Esophagus mucosa (tissue), 1 donor: ENCODE data around the gene TMC1. TPM values are rescaled to one million over a fixed set of nuclear protein-coding genes. Genes with fewer than 3 reads are reported as not detected.
"Not testable (repeated sequence)": the region's sequence is repeated elsewhere in the genome, so short reads cannot be mapped to it uniquely, and the experiment has no call there.

Source experiments
- ATAC-seq: fragments of 200-7000 bp; cut with Tn5 transposase; one replicate; pipeline ENCODE4 v1.9.1; 2020
- total RNA-seq: library from RNA; stranded (reverse); gene quantifications from one replicate; pipeline ENCODE4 v1.2.4, GENCODE V29; 2023
- donor health status: DM: yes; HTN: yes; CAD: no.

Gene TMC1
- total RNA-seq, 1 donor from 2014 or later, result 3.3 TPM

DNA sequence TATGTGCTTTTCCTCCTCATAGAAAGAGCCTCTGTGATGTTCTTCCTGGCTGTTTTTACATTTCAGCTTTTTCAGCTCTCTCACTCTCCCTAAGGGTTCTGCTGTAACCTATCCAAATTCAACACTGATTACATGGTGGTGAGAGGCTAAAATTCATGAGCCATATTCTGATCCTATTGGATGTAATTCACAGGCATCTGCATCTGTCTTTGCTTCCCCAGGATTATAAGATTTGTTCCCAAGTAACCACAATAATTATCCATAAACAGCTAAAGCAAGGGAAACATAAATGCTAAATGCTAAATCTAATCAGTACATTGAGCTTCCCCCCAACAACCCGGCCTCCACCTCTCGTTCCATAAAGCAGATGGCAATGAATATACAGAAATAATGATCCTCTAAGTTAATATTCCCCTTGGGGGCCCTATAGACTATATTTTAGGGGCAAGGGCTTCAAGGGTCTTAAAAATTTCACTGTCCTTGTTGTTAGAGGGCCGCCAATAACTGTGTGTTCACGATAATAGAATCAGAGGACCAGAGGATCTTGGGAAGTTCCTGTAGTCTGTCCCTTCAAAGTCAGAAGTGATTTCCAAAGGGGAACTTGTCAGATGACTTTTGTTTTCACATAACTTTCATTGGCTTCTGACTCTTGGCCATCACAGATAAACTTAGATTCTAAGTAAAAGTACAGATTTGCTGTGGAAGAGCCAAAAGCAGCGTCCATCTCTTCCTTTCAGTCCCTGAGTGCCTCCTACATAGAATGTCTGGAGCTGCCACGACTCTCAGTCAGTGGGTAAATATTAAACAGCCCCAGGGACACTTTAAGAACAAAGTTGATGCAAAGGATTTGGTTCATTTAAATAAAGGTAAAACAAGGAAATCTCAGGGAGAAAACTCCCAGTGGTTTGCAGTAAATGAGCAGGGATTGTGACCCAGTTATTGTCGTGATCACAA is 305.9 kb downstream of the TMC1 start:
- no peak for ATAC-seq

DNA sequence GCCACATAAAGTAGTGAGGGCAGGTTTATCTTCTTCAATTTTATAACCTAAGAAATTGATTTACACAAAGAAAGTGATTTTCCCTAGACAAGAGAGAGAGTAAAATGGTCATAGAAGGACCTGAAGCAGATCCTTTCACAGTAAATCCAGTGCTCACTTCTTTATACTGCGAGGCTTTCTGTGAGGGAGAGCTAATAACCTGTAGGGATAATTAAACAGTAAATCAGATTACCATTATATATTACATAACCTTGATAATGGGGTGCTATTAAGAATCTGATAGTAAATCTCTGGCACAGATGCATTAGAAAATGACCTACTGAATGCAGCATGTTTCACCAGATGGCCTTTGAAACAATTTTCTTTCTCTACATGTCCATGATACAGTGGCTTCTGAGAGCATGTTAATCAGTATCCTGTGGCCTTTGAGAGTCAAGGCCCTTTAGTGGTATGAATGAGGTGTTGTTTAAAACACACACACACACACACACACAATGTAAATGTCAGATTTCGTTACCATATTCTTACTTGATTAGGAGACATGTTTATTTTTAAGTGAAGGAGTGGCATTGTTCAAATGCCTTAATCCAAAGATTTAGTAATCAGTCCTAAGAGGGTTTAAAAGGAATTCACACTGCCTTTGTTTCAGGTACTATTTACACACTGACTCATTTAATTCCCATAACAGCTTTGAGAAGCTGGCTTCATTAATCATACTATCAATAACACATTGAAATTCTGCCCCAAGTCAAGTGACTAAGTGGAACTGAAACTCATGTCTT is 306.7 kb downstream of the TMC1 start:
- ATAC-seq, result peak; percentile 98

DNA sequence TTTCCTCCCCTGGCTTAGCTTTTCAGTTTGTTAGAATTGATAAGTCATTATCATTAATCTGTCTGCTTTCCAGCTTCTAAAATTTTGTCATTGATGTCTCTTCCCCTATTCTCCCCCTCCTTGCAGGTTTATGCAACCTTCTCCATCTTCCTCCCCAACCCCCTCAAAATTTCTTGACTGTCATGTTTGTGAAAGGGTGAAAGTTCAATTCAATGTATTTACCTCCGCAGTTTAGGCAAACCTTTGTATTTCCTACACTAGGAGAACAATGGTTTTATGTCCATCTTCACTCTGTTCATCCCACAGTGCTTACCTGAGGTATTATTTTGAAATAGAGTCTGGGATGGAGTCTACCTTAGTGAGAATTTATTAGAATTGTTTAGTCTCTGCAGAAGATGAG is 313.6 kb downstream of the TMC1 start:
- ATAC-seq, result no peak

DNA sequence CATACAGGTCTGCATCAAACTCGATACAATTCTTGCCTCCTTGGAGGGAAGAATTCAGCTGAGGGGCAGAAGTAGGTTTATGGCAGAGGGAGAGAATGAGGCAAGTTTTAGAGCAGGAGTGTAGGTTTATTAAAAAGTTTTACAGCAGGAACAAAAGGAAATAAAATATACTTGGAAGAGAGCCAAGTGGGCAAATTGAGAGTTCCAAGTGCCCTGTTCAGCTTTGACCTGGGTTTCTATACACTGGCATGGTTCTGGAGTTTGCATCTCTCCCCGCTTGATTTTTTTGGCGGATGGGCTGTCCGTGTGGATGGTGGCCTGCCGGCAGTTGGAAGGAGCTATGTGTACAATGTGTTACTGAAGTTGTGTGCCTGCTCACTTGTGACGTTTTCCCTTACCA is 315.4 kb downstream of the TMC1 start:
- ATAC-seq, result no peak

DNA sequence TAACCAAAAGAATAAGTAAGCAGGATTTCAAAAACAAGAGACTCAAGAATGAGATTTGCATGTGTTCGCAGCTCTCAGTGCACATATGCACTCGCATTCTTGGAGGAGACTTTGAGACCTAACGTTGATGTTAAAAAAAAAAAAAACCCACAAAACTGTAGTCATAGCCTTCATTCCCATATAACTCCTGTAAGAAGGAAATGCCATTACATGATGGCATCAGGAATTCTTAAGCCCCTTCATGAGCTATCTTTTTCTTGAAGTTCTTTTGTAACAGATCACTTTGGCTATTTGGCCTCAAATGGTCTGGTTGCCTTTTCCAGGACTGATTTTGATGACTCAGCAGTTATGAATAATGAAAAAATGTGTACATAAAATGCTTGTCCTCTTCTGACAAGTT is 317.7 kb downstream of the TMC1 start:
- ATAC-seq, result no peak

DNA sequence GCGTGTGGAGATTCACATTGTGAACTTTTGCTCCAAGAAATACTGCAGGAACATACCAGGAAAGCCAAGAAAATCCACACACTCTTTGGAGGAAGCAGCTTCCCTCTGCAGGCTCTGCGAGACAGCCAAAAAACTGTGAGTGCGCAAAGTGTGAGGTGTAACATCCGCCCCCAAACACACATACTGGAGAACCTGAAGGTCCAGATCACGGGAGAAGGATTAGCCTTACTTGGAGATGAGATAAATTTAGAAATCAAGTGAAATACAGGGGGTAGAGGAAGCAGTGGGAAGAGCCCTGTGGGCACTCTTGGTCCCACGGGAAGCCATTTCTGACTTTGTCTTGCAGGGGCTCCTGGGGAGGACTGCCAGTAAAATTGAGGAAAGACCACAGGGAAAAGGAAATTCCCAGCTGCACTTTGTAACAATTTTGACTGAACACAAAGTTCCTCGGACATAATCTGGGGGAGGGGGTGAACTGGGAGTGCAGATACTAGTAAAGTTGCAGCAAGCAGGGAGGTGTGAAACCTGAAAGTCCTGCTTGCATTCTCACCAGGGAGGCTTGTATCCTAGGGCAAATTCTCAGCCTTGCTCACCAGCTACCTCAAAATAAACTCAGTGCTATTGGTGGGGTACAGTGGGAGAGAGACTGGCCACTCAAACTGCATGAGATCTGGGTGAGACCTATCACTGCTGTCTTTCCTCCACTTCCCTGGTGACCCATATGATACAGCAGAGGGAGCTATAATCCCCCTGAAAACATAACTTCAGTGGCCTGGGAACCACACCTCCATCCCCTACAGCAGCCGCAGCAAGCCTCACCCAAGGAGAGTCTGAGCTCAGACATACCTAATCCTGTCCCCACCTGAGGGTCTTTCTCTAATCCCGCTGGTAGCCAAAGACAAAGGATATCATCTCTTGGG is 322.4 kb downstream of the TMC1 start:
- peak; percentile 93 for ATAC-seq

DNA sequence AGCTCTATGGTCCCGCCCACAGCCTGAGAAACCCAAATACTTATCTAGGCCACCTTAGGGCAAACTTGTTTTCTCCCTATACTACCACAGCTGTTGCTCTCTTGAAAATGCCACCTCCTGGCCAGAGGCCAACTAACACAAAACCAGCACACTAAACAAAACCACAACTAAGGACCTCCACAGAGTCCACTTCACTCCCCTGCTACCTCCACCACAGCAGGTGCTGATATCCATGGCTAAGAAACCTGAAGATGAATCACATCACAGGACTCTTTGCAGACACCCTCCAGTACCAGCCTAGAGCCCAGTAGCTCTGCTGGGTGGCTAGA is 323.0 kb downstream of the TMC1 start:
- no peak for ATAC-seq

DNA sequence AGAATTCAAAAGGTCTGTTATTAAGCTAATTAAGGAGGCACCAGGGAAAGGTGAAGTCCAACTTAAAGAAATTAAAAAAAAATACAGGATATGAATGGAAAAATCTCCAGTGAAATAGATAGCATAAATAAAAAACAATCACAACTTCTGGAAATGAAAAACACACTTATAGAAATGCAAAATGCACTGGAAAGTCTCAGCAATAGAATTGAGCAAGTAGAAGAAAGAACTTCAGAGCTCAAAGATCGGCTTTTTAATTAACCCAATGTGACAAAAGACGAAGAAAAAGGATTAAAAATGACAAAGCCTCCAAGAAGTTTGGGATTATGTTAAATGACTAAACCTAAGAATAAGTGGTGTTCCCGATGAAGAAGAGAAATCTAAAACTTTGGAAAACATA is 323.6 kb downstream of the TMC1 start:
- not testable (repeated sequence) for ATAC-seq

DNA sequence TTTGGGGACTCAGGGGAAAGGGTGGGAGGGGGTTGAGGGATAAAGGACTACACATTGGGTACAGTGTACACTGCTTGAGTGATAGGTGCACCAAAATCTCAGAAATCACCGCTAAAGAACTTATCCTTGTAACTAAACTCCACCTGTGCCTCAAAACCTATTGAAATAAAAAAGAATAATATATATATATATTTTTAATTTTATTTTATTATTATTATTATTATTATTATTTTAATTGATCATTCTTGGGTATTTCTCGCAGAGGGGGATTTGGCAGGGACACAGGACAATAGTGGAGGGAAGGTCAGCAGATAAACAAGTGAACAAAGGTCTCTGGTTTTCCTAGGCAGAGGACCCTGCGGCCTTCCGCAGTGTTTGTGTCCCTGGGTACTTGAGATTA is 328.8 kb downstream of the TMC1 start:
- ATAC-seq, result not testable (repeated sequence)

DNA sequence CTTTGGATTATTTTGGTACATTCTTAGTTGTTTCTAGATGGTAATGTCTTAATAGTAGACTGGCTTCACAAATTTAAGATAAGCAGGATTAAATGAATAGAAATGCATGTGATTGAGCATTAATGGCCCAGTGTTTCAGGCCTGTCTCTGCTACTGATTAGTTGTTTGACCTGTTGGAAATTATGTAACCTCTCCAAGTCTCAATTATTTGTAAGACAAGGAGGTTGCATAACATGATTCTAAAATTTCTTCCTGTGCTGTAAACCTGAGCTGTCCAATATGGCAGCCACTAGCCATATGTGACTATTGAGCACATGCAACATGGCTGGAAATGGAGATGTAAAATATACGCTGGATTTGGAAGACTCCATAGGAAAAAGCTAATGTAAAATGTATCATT is 333.9 kb downstream of the TMC1 start:
- peak; percentile 60 for ATAC-seq

DNA sequence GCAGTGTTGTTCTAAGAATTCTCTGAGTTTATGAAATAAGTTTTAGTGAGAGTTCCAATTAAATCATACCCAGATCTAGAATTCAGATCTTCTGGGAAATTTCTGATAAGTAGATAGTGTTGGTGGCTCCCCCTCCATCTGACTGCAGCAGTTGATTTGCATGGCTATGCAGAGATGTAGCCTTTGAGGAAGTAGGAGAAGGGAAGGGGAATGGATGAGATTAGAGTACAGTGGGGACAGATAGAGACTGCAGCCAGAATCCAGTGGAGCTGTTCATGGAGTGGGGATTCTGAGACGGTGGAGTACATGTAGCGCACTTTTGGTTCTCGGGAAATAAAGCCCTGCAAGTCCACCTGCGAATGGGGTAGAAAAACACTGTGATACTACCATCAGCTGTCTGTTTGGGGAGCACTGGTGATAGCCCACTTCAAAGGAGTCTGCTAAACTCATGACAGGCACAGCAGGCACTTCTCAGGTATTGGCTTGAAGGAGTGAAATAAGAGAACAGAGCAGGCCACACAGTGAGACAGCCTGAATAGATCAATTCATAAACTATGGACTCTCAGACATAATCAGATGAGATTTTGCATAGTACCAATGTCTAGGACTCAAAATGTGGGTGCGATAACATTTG is 334.6 kb downstream of the TMC1 start:
- ATAC-seq, result peak; percentile 29

DNA sequence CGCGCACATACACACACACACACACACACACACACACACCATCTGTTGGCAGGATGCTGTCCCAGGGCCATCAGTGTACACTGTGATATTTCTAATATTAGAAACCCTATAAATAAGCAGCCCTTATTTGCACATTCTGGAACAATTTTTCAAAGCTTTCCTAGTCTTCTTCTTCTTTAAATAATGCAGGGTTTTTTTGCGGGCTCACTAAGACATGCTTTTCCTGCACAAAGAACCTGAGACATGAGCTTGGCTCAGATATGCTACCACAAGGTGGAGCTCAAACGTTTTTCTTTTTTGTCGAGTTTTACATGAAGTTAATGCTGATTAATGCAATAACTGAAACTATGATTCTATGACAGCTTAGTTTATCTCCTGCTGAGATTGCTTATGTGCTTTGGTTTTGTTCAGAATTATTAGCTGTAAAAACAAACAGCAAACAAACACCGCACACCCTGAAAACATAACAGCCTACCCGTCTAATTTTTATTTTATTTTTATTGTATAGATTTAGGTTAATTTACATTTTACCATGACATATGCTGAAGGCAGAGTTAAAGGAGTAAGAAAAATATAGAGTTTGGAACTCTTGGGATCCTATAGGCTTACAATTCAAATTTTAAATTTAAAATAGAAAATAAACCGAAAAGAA is 335.7 kb downstream of the TMC1 start:
- ATAC-seq, result peak; percentile 57

DNA sequence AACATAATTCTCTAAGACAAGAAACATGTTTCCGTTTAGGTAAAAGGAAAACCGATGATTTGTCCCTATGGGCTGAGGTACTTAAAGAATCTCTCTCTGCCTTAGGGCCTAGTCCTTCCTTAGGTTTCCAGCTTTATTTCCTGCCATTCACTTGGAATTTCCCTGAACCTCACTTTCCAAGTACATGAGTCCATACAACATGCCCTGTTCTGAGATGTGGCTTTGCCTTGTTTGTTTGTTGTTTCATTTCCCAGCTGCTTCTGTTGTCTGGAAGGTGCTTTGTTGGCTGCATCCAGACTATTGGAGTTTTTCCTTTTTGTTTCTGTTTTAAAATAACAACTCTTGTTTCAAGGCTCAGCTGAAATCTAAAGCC is 336.2 kb downstream of the TMC1 start:
- no peak for ATAC-seq

DNA sequence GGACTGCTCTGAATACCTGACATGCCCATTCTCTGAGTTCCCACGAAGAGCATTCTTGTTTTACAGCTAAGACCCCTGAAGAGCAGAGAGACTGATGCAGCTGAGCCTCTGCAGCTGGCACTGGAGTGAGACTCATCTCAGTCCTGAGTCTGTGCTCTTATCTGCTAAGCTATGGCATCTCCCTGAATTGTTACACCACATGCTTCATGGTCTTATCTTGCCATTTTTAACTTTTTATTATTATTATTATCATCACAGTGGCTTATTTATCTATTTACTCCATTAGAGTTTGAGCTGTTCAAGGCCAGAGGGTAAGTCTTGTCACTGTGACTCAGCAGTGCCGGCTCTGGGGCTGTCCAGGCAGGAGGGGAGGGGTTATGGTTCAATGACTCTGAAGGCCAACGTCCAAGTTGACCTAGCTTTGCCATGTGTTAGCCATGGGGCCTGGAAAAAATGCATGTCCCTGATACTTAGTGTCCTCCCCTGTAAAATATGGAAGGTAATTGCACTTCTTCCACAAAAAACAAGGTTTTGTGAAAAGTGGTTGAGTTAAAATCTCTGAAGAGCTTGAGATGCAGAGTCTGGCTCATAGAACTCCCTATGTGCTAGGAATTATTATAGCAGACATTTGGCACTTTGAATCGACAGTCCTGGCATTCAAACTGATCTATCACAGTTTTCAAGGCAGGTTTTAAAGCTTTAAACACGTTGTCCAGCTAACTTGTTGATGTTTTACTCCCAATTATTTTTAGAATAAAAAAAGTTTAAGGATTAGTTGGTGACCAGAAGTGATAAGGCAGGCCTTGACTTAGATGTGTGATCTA is 336.9 kb downstream of the TMC1 start:
- no peak for ATAC-seq

DNA sequence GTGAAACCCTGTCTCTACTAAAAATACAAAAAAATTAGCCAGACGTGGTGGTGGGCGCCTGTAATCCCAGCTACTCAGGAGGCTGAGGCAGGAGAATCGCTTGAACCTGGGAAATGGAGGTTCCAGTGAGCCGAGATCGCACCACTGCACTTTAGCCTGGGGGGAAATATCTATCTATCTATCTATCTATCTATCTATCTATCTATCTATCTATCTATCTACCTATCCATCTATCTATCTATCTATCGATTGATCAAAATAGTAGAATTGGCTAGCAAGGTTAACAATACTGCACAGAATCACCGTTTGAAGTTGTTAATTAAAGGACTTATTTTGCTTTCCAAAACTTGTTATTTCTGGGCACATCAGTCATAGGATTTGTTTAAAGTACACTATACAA is 341.4 kb downstream of the TMC1 start:
- ATAC-seq, result not testable (repeated sequence)

DNA sequence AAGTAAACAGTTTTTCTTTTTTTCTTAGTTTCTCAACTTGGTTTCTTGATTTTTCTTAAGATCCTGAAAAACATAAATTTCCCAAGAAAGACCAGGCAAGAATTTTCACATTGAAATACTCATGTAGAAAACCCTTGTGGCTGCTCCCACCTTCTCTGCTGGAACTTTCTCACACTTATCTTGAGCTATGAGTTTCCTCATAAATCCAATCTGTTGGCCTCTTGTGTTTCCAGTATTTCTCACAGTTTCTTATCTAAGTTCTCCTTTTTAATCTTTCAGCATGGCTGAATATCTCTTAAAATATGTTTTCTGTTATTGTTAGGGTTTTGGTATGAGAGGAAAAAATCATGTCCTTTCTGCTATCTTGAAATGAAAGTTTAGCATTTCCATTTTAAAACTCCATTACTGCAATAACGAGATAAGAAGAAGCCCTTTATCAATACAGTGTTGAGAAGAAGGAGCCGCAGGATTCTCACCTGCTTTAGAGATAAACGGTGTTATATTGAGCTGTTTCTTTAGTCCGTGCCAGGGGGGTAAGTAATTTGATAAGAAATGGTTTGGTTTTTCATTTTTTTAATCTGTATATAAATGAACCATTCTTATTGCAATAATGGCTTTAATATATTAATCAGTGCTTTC is 342.2 kb downstream of the TMC1 start:
- ATAC-seq, result no peak

DNA sequence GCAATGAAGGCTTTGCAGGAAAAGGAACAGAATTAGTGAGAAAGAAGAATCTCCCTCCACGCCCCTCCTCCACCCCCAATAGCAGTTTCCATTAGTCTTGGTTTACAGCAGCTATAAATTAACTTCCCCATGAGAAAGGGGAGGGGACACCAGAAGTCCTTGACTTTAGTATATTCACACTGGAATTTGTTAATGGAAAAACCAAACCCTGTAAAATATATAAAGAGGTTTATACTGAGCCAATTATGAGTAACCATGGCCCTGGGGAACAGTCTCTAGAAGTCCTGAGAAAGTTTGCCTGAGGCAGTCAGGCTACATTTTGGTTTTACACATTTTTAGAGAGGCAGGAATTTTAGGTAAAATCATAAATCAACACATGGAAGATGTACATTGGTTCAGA is 342.9 kb downstream of the TMC1 start:
- no peak for ATAC-seq

DNA sequence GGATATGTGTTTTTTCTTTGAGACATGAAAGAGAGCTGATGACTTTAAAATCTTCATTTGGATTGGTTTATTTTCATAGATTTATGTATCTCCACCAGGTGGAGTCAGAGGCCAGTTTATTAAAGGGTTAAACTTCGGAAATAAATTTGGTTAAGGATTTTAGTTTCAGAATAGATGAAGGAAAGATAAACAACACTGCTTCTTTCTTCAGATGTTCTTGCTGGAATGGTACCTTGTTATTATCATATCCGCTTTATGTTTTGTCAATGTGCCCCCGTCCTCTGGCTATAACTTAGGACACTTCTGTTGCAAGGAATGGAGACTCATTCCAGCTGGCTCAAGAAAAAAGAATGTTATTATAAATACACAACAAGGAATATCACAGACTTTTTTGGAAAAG is 350.3 kb downstream of the TMC1 start:
- no peak for ATAC-seq

DNA sequence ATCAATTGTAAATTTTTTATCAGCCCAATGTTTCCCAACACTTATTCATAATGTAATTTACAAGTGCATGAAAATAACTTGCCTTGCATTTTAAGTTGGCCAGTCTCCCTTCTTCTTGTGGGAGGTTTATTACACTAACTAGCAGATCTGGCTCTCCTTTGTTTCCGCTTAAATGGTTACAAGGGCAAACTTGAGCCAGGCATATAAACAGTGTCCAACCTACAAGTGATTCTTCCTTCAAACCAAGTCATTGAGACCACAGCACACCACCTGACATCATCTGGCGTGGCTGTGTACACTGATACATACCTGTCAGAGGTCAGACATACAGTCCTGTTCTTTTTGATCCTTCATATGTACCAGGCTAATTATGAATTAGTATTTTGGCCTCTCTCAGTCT is 351.3 kb downstream of the TMC1 start:
- ATAC-seq, result no peak

DNA sequence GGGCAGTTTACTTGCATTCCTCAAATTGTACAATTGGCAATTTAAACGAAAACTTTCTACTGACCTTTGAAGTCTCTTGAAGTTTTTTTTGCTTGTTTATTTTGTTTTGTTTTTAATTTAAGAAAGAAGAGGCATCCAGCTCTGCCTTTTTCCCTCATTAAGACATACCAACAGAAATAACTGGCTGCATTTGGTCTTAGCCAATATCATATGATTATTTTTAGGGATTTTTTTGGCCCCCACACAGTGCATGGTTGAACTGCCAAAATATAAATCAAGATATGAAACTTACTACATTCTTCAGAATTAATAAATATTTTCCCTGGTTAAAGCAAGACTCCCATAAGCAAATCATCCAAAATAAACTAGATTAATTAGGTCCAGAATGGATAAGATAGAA is 352.0 kb downstream of the TMC1 start:
- ATAC-seq, result no peak
